Lung microvascular endothelial cell (primary cell): Measurements from ENCODE around the gene SAP30L. TPM values are rescaled to one million over a fixed set of nuclear protein-coding genes. Genes with fewer than 3 reads are reported as not detected.

Experiments
- DNase-seq, 2 donors: peaks; one replicate each; pipeline versions ENCODE4 v3.0.0 to v3.0.0-alpha.2; 2010; ENCODE audit warnings: low read depth in 2 of 2
- total RNA-seq: library from RNA; depleted of rRNA; stranded (reverse); fragments of >200 nt; gene quantifications from 2 replicates; pipeline ENCODE4 v1.2.1, GENCODE V29; 2014

Gene SAP30L
- total RNA-seq, 1 donor from 2014 or later: 22.2 TPM

DNA sequence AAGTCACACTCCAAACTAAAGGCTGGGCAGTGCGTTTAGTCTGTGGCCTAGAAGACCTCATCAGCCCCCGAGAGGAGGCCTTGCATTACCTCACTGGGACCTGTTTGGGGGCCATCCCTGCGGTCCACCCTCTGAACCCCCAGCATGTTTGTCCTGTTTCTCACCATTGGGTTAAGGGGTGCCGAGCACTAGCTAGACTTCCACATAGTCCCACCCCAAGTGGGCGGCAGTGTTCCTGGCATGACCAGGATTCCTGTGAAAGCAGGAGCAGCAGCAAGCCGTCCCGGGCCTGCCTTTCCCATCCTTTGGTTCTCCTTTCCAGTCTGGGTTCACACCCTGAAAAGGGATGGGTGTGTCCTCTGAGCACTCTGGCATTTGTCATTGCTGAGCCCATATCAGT lies 26.6 kb upstream of the SAP30L start:
- no peak for DNase-seq

DNA sequence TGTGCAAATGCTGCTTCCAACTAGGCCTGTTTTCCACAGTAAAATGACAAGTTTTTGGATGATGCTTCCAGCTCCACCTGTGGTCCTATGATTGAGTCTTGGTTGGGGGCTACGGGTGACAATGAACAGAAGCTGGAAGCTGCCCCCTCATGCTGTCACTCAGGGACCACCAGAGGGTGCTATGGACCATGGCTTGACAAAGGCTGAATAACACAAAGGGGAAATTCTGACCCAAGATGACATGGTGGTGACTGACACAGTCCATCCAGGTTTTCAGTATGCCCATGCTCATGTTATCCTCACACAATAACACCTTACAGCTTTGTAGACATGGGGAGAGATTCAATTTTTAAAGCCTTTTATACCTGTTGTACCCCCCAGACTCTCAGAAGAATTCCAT lies 23.9 kb upstream of the SAP30L start:
- DNase-seq: peak; percentile 50 to 61

DNA sequence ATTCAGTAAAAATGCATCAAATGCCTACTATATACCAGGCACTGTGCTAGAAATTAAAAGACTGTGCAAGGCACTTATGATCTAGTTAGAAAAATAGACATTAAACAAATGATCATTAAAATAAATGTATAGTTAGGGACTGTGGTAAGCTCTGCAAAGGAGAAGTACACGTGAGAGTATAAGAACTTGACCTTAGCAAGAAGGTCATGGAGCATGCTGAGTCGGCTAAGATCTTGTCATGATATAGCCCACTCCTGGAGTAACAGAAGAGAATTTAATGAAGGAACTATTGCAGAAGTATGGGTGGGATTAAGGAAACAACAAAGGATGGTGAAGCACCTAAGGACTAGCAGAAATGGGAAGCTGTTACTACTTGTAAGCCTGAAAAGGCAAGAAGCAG lies 23.5 kb upstream of the SAP30L start:
- no peak for DNase-seq

DNA sequence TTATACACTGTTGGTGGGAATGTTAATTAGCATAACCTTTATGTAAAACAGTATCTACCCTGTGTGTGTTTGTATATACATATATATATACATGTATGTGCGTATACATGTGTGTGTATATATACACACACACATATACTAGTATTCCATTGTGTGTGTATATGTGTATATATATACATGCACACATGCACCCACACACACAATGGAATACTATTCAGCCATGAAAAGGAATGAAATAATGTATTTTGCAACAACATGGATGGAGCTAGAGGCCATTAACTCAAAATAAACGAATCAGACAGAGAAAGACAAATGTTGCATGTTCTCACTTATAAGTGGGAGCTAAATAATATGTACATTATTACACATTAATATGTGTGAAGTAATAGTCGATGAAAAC lies 17.6 kb upstream of the SAP30L start:
- DNase-seq: no peak

DNA sequence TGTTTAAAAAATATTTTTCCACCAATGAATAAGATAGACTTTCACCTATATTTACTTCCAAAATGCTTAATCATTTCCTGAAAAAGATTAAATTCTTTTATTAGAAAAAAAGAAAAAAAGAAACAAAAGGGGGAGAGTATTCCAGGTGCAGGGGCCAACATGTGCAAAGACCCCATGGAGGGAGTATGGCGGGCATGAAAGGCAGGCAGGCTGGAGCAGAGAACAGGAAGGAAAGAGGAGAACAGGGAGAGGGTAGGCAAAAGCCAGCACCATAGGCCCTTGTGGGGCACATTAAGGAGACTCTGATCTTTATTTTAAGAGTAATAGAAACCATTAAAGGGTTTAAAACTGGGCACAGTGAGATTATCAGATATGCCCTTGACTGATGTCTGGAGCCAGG lies 16.5 kb upstream of the SAP30L start:
- DNase-seq: no peak

DNA sequence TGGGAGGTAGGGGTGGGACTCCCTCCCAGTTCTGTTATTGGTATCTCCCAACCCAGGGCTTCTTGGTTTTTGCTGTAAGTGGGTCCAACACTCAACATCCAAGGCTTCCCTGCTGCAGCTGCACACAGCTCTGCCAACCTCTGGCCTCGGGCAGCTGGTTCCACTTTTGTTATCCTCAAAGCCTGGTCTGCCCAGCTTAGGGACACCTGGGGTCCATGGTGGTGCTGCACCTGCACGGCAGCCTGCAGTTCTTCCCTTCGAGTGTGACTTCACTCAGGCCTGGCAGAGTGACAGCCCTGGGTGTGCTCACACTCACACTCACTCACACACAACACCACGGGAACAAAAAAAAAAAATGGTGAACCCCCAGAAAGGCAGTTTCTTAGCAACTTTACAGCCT lies 15.3 kb upstream of the SAP30L start:
- DNase-seq: no peak

GRCh38 chr5:154430961-154431630 lies 14.7 kb upstream of the SAP30L start:
- no peak for DNase-seq

- no peak for DNase-seq
Observed at GRCh38 chr5:154435226-154435625, 10.6 kb upstream of the SAP30L start.

DNA sequence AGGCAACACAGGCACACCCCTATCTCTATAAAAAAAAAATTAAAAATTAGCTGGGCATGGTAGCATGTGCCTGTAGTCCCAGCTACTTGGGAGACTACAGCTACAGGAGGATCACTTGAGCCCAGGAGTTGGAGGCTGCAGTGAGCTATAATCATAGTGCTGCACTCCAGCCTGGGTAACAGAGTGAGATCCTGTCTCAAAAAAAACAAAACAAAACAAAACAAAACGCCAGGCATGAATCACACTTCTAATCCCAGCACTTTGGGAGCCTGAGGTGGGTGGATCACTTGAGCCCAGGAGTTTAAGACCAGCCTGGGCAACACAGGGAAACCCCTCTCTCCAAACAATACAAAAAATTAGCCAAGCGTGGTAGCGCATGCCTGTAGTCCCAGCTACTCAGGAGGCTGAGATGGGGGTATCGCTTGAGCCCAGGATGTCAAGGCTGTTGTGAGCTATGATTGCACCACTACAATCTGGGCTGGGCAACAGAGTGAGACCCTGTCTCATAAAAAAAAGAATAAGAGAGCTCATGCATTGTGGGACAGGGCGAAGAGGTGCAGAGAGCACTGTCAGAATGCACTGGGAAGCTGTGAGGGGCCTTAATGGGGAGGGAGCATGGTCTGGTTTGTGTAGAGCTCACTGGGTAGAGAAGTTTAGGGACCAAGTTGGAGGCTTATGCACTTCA lies 8.4 kb upstream of the SAP30L start:
- no peak for DNase-seq

DNA sequence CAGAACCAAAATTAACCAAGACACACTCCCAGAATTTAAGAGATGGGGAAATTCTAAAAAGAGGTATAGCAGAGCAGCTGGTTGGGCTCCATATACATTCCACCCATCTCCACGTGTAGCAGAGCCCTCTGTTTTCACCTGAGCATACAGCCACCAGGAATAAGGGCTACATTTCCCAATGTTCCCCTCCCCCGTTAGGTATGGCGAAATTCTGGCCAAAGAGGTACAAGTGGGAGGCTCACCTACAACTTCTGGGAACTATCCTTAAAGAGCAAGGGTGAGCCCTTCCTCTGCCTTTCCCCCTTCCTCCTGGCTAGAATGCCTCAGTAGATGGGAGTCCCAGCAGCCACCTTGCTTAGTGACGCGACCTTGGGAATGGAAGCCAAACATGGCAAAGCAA lies 5.3 kb upstream of the SAP30L start:
- DNase-seq: no peak

DNA sequence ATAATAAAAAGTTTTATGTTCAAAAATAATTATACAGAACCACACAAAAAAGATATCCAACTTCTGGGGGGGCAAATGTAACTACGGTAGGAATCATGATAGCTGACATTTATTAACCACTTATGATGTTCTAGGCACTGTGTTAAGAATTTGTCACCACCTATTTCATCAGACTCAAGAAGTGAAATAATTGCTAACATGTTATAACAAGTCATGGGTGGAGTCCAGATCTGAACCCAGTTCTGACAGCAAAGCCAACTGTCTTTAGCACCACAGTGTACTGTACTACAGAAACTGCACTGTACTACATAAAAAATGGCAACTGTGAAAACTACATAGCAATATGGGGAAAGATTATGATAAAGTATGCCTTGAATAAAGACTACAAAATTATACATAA lies 3.0 kb upstream of the SAP30L start:
- DNase-seq: no peak

GRCh38 chr5:154444556-154445421 lies 1.0 kb upstream of the SAP30L start:
- DNase-seq: peak; percentile 24 to 28

DNA sequence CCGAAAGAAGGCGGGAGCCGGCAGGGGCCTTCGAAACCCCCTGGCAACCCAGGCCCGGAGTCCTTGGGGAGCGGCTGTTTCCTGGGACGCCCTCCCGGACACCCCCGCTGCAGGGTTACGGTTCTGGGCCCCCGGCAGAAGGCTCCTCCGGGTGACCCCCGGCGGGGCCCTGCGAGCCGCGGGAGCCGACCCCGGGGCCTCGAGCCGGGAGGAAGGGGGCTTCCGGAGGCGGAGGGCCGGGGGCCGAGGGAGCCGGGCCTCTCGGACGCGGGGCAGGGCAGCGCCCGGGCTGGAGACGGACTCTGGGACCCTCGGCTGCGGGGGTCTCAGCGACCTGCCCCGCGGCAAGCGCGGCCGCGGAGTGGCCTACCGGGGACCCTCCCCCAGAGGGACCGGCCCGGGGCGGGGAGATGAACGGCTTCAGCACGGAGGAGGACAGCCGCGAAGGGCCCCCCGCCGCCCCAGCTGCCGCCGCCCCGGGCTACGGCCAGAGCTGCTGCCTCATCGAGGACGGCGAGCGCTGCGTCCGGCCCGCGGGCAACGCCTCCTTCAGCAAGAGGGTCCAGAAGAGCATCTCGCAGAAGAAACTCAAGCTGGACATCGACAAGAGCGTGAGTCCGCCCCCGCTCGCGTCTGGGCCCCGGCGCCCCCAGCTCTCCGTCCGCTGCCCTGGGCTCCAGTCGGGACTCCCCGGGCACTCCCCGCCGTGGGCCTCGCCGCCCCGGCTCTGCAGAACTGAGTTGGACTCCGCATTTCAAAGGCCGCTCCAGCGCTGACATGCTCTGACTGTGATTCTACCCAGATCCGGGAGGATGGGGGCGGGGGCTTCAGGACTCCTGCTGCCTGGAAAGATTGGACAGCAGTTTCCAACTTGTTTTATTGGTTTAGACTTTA lies 645 bp downstream of the SAP30L start:
- peak; percentile 75 to 78 for DNase-seq

GRCh38 chr5:154447089-154447725 lies 1.4 kb downstream of the SAP30L start:
- no peak for DNase-seq

DNA sequence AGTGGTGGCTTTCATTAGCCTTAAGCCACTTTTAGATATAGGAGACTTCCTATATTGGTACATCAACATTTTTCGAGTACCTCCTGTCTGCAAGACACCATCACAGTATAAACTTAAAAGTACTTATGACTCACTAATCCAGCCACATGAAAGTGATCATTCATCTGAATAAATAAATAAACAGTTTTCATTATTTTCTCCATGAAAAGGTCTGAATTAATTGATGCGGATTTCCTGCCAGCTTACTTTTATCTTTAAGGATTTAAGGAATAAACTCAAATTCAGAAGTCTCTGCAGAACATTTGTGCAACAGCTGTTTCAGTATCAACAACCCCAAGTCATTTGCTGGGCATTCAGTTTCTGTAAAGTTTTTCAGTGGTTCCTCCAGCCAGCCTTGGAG lies 4.0 kb downstream of the SAP30L start:
- DNase-seq: no peak

- no peak for DNase-seq
Observed at GRCh38 chr5:154451957-154452356, 6.2 kb downstream of the SAP30L start.

DNA sequence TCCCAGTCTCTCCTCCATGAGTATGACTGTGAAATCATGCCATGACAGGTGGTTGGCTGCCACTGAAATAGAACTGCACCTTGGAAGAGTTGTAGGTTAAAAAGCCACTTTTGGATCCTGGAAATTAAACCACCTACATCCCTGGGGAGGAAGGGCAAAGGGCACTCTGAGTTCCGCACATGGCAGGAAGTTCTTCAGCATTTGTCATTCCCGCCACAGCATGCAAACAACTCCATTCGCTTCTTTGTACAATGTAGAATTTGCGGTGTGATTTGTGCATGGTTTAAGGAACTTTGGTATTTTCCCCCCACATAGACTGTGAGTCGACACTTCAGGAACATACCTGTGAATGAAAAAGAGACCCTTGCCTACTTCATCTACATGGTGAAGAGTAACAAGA lies 9.8 kb downstream of the SAP30L start:
- no peak for DNase-seq

GRCh38 chr5:154456540-154456939 lies 10.7 kb downstream of the SAP30L start:
- DNase-seq: no peak

- DNase-seq: no peak
Observed at GRCh38 chr5:154459015-154459414, 13.2 kb downstream of the SAP30L start.

- DNase-seq: no peak
Observed at GRCh38 chr5:154460172-154460571, 14.4 kb downstream of the SAP30L start.

- no peak for DNase-seq
Observed at GRCh38 chr5:154461531-154461930, 15.7 kb downstream of the SAP30L start.
